Natural killer cell (primary cell): ENCODE measurements around the gene ATP5PD. TPM values are rescaled to one million over a fixed set of nuclear protein-coding genes. Genes with fewer than 3 reads are reported as not detected.
A peak's percentile ranks its signal among the peaks of the same experiment; 100 is the strongest.

Experiments
- ATAC-seq, 3 donors: fragments of 150-1000 bp in 2 of 3; fragments of 200-7000 bp in 1 of 3; cut with Tn5 transposase; 1 replicate in 1 of 3; 2 replicates in 2 of 3; pipeline ENCODE4 v1.10.0; 2021; ENCODE audit warnings: mild to moderate bottlenecking in 2 of 3, moderate library complexity in 2 of 3
- DNase-seq, 2 donors: peaks; one replicate each; pipeline versions ENCODE4 v3.0.0 to v3.0.0-alpha.2; 2013 to 2021; ENCODE audit warnings: mixed read lengths in 1 of 2
- H3K27ac ChIP-seq: one replicate; pipeline ENCODE4 v1.5.1; 2013; ENCODE audit warnings: mild to moderate bottlenecking, low read length
- H3K27me3 ChIP-seq: one replicate; pipeline ENCODE4 v1.6.1; 2013; ENCODE audit warnings: low read length; ENCODE audit not compliant: control insufficient read depth, insufficient read depth
- H3K36me3 ChIP-seq: one replicate; pipeline ENCODE4 v1.6.1; 2013; ENCODE audit warnings: low read length; ENCODE audit not compliant: control insufficient read depth, insufficient read depth
- H3K4me1 ChIP-seq: one replicate; pipeline ENCODE4 v1.6.1; 2013; ENCODE audit warnings: low read length; ENCODE audit not compliant: control insufficient read depth, insufficient read depth
- H3K4me3 ChIP-seq: one replicate; pipeline ENCODE4 v1.5.1; 2013; ENCODE audit warnings: low read length
- H3K9me3 ChIP-seq: one replicate; pipeline ENCODE4 v1.6.1; 2013; ENCODE audit warnings: low read length; ENCODE audit not compliant: control insufficient read depth, insufficient read depth
- H3K27ac Mint-ChIP-seq, 2 donors: one replicate each; pipeline ENCODE4 v1.8.0; 2022; ENCODE audit warnings: mild to moderate bottlenecking in 2 of 2, mixed read lengths in 2 of 2, moderate library complexity in 1 of 2
- H3K27me3 Mint-ChIP-seq, 2 donors: one replicate each; pipeline ENCODE4 v1.8.0; 2022; ENCODE audit warnings: low read depth in 2 of 2, mixed read lengths in 2 of 2
- H3K36me3 Mint-ChIP-seq: one replicate; pipeline ENCODE4 v1.8.0; 2022; ENCODE audit warnings: mixed read lengths
- H3K4me1 Mint-ChIP-seq, 2 donors: one replicate each; pipeline ENCODE4 v1.8.0; 2022; ENCODE audit warnings: mixed read lengths in 2 of 2
- H3K4me3 Mint-ChIP-seq: one replicate; pipeline ENCODE4 v1.8.0; 2022; ENCODE audit warnings: mild to moderate bottlenecking, moderate library complexity, mixed read lengths
- H3K9me3 Mint-ChIP-seq, 2 donors: one replicate each; pipeline ENCODE4 v1.8.0; 2022; ENCODE audit warnings: mixed read lengths in 2 of 2
- CTCF ChIP-seq: fragments of 200-600 bp; IDR thresholded peaks from one replicate; pipeline ENCODE4 v1.8.0; 2022; ENCODE audit warnings: antibody characterized with exemption
- WGBS: methylation state at CpG from one replicate; pipeline ENCODE4 v1.1.7; 2013; ENCODE audit warnings: missing lambda C conversion rate; ENCODE audit not compliant: insufficient coverage; 5-methylcytosine and 5-hydroxymethylcytosine counted together
- intact Hi-C: fragments of 100-400 bp; cut with micrococcal nuclease; formaldehyde crosslinking; loops from one replicate; pipeline ENCODE4 v1.14.2; 2022
- total RNA-seq, 4 donors: library from RNA; stranded (reverse); fragments of 120-200 nt in 1 of 4; gene quantifications; one replicate each; pipeline versions ENCODE4 v1.2.3 to v1.2.4, GENCODE V29; 2013 to 2022

Gene ATP5PD
- total RNA-seq, 3 donors from 2014 or later (not counting 1 experiment from before 2014, with no cell fraction given): 74.7 to 96.3 (median 75.2) TPM

- no peak overlapping the region for H3K27ac Mint-ChIP-seq
- intact Hi-C loops: no loop called here
- no peaks in the 10 kb centered on the region for H3K4me1 Mint-ChIP-seq
- H3K27me3 Mint-ChIP-seq: no peaks in the 10 kb centered on the region
- peak overlapping the region; percentile 63 for H3K4me3 Mint-ChIP-seq
- H3K4me1 ChIP-seq: peaks cover 7% of the 10 kb centered on the region
- TF ChIP-seq CTCF: no peak
- H3K9me3 Mint-ChIP-seq: no peaks in the 10 kb centered on the region
- H3K9me3 ChIP-seq: no peaks in the 10 kb centered on the region
- no peaks in the 10 kb centered on the region for H3K36me3 Mint-ChIP-seq
- ATAC-seq (peak in 2 of 3 donors; percentile 46 to 47), DNase-seq (peak in 1 of 2 donors; percentile 45)
- no peak overlapping the region for H3K27ac ChIP-seq
- H3K4me3 ChIP-seq: no peak overlapping the region
- H3K27me3 ChIP-seq: no peaks in the 10 kb centered on the region
- peaks cover 26% of the 10 kb centered on the region for H3K36me3 ChIP-seq
- WGBS: 90% methylated on average over 10 of the region's 10 CpGs
Observed at GRCh38 chr17:75024686-75025397, 21.9 kb downstream of the ATP5PD start.

GRCh38 chr17:75020331-75021110 lies 26.2 kb downstream of the ATP5PD start:
- ATAC-seq (no peak), DNase-seq (no peak)
- Mint-ChIP-seq H3K27me3 (no peaks in the 10 kb centered on the region), H3K36me3 (no peaks in the 10 kb centered on the region), H3K9me3 (no peaks in the 10 kb centered on the region), H3K4me3 (no peak overlapping the region), H3K4me1 (peaks cover 0 to 5% of the 10 kb centered on the region in 2 donors), H3K27ac (no peak overlapping the region)
- no peak overlapping the region for H3K27ac ChIP-seq
- no peaks in the 10 kb centered on the region for H3K9me3 ChIP-seq
- no peaks in the 10 kb centered on the region for H3K27me3 ChIP-seq
- intact Hi-C loops: no loop called here
- TF ChIP-seq CTCF: no peak
- peaks cover 7% of the 10 kb centered on the region for H3K4me1 ChIP-seq
- peaks cover 39% of the 10 kb centered on the region for H3K36me3 ChIP-seq
- 97% methylated on average over 19 of the region's 19 CpGs for WGBS
- no peak overlapping the region for H3K4me3 ChIP-seq

GRCh38 chr17:75019710-75020109 lies 27.1 kb downstream of the ATP5PD start:
- WGBS: 95% methylated on average over 3 of the region's 3 CpGs
- no peak overlapping the region for H3K27ac Mint-ChIP-seq
- no peaks in the 10 kb centered on the region for H3K36me3 Mint-ChIP-seq
- intact Hi-C loops: no loop called here
- no peak for ATAC-seq
- no peaks in the 10 kb centered on the region for H3K9me3 ChIP-seq
- no peak overlapping the region for H3K4me3 ChIP-seq
- H3K4me3 Mint-ChIP-seq: no peak overlapping the region
- no peak overlapping the region for H3K27ac ChIP-seq
- no peak for DNase-seq
- H3K36me3 ChIP-seq: peaks cover 39% of the 10 kb centered on the region
- H3K27me3 Mint-ChIP-seq: no peaks in the 10 kb centered on the region
- TF ChIP-seq CTCF: no peak
- peaks cover 0 to 13% of the 10 kb centered on the region in 2 donors for H3K4me1 Mint-ChIP-seq
- no peaks in the 10 kb centered on the region for H3K9me3 Mint-ChIP-seq
- H3K27me3 ChIP-seq: no peaks in the 10 kb centered on the region
- peaks cover under 1% of the 10 kb centered on the region for H3K4me1 ChIP-seq
